ENCODE results near the gene CA9. TPM values are rescaled to one million over a fixed set of nuclear protein-coding genes. Genes with fewer than 3 reads are reported as not detected.

The CA9 gene
- total RNA-seq, 1 donor from 2014 or later = not detected

DNA sequence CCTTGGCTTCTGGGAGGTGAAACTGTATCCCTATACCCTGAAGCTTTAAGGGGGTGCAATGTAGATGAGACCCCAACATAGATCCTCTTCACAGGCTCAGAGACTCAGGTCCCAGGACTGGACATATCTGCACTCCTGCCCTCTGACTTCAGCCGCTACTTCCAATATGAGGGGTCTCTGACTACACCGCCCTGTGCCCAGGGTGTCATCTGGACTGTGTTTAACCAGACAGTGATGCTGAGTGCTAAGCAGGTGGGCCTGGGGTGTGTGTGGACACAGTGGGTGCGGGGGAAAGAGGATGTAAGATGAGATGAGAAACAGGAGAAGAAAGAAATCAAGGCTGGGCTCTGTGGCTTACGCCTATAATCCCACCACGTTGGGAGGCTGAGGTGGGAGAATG is 5.4 kb downstream of the CA9 start:
- no peak overlapping the region for H3K4me3 ChIP-seq (ENCODE audit: insufficient read depth, low read depth, low read length)
- TF ChIP-seq, protein P1, sequence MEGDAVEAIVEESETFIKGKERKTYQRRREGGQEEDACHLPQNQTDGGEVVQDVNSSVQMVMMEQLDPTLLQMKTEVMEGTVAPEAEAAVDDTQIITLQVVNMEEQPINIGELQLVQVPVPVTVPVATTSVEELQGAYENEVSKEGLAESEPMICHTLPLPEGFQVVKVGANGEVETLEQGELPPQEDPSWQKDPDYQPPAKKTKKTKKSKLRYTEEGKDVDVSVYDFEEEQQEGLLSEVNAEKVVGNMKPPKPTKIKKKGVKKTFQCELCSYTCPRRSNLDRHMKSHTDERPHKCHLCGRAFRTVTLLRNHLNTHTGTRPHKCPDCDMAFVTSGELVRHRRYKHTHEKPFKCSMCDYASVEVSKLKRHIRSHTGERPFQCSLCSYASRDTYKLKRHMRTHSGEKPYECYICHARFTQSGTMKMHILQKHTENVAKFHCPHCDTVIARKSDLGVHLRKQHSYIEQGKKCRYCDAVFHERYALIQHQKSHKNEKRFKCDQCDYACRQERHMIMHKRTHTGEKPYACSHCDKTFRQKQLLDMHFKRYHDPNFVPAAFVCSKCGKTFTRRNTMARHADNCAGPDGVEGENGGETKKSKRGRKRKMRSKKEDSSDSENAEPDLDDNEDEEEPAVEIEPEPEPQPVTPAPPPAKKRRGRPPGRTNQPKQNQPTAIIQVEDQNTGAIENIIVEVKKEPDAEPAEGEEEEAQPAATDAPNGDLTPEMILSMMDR (IDR thresholded peaks at IDR 0.05; ENCODE audit: insufficient read depth, low read depth, low read length) = no peak
- TF ChIP-seq EZH2 (IDR thresholded peaks at IDR 0.05; ENCODE audit: insufficient read depth, low read length) = no peak
- H2AFZ ChIP-seq (ENCODE audit: low read depth, low read length) = no peak overlapping the region
- peaks cover 3% of the 10 kb centered on the region for H3K27me3 ChIP-seq (ENCODE audit: insufficient read depth, low read length)
- DNase-seq (ENCODE audit: low read depth) = no peak
- no peaks in the 10 kb centered on the region for H3K9me3 ChIP-seq (ENCODE audit: insufficient read depth, low read depth, low read length)
- H3K9ac ChIP-seq (ENCODE audit: low read length) = no peak overlapping the region
- H3K27ac ChIP-seq (ENCODE audit: low read depth, low read length) = no peak overlapping the region
- H3K4me2 ChIP-seq (ENCODE audit: low read length) = no peak overlapping the region
- no peak for FAIRE-seq
- no peaks in the 10 kb centered on the region for H3K9me3 Mint-ChIP-seq (ENCODE audit: unreplicated experiment)
- peak overlapping the region; percentile 64 for H3K4me3 Mint-ChIP-seq (ENCODE audit: unreplicated experiment)
- H3K36me3 Mint-ChIP-seq (ENCODE audit: low read depth, unreplicated experiment) = peaks cover 17% of the 10 kb centered on the region
- H3K27me3 Mint-ChIP-seq (ENCODE audit: low read depth, unreplicated experiment) = peaks cover 13% of the 10 kb centered on the region
- no peak overlapping the region for H3K27ac Mint-ChIP-seq (ENCODE audit: unreplicated experiment)
- peaks cover 33% of the 10 kb centered on the region for H3K4me1 ChIP-seq (ENCODE audit: insufficient read depth, low read length)
- peaks cover 5% of the 10 kb centered on the region for H3K79me2 ChIP-seq (ENCODE audit: insufficient read depth, low read length)
- peaks cover 46% of the 10 kb centered on the region for H4K20me1 ChIP-seq (ENCODE audit: insufficient read depth, low read length)
- H3K36me3 ChIP-seq (ENCODE audit: insufficient read depth, low read length) = peaks cover 20% of the 10 kb centered on the region
- H3K4me1 Mint-ChIP-seq (ENCODE audit: low read depth, unreplicated experiment) = peaks cover 34% of the 10 kb centered on the region

DNA sequence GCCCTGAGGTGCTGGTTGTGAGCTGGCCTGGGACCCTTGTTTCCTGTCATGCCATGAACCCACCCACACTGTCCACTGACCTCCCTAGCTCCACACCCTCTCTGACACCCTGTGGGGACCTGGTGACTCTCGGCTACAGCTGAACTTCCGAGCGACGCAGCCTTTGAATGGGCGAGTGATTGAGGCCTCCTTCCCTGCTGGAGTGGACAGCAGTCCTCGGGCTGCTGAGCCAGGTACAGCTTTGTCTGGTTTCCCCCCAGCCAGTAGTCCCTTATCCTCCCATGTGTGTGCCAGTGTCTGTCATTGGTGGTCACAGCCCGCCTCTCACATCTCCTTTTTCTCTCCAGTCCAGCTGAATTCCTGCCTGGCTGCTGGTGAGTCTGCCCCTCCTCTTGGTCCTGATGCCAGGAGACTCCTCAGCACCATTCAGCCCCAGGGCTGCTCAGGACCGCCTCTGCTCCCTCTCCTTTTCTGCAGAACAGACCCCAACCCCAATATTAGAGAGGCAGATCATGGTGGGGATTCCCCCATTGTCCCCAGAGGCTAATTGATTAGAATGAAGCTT is 6.1 kb downstream of the CA9 start:
- H3K9ac ChIP-seq (ENCODE audit: low read length) = no peak overlapping the region
- peak; percentile 30 for DNase-seq (ENCODE audit: low read depth)

More for the DNA sequence above, 6.1 kb downstream of the CA9 start:
- Histone ChIP-seq H3K4me3 (ENCODE audit: insufficient read depth, low read depth, low read length) (no peak overlapping the region), H3K9me3 (ENCODE audit: insufficient read depth, low read depth, low read length) (no peaks in the 10 kb centered on the region), H3K27ac (ENCODE audit: low read depth, low read length) (no peak overlapping the region), H3K27me3 (ENCODE audit: insufficient read depth, low read length) (no peaks in the 10 kb centered on the region), H3K4me2 (ENCODE audit: low read length) (no peak overlapping the region), H2AFZ (ENCODE audit: low read depth, low read length) (no peak overlapping the region), H4K20me1 (ENCODE audit: insufficient read depth, low read length) (peaks cover 54% of the 10 kb centered on the region), H3K79me2 (ENCODE audit: insufficient read depth, low read length) (peaks cover 13% of the 10 kb centered on the region), H3K36me3 (ENCODE audit: insufficient read depth, low read length) (peaks cover 27% of the 10 kb centered on the region), H3K4me1 (ENCODE audit: insufficient read depth, low read length) (peaks cover 41% of the 10 kb centered on the region)
- Mint-ChIP-seq H3K4me1 (ENCODE audit: low read depth, unreplicated experiment) (peaks cover 41% of the 10 kb centered on the region), H3K27me3 (ENCODE audit: low read depth, unreplicated experiment) (peaks cover 6% of the 10 kb centered on the region), H3K36me3 (ENCODE audit: low read depth, unreplicated experiment) (peaks cover 24% of the 10 kb centered on the region), H3K27ac (ENCODE audit: unreplicated experiment) (no peak overlapping the region), H3K9me3 (ENCODE audit: unreplicated experiment) (no peaks in the 10 kb centered on the region), H3K4me3 (ENCODE audit: unreplicated experiment) (no peak overlapping the region)
- no peak for FAIRE-seq
- TF ChIP-seq EZH2 (IDR thresholded peaks at IDR 0.05; ENCODE audit: insufficient read depth, low read length) = no peak
- TF ChIP-seq, protein P1 (IDR thresholded peaks at IDR 0.05; ENCODE audit: insufficient read depth, low read depth, low read length) = no peak

All from astrocyte (in vitro differentiated cells and primary cell).